ENCODE data around the gene DNAJC15. TPM values are rescaled to one million over a fixed set of nuclear protein-coding genes. Genes with fewer than 3 reads are reported as not detected.

The DNAJC15 gene
- total and polyA plus RNA-seq, 2 donors (not counting 3 experiments of a cell fraction or from before 2014, with no cell fraction given): 21.8 to 40.8 TPM

DNA sequence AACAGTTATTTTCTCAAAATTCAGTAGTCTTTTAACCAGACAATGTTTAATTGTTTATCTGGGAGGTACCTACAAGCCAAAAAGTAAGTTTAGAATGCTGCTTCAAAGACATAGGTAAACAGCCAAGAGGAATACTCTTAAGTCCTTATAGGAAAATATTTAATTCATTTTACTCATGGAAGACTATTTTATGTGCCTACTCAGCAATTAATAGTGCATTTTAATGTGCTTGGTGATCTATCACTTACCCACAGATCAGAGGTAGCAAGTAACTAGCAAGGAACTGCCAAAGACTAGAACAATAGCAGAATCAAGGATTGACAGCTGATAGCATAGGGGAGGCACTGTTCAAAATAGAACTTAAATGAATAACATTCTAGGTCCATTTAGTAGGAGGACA, 60.4 kb downstream of the DNAJC15 start:
- Histone ChIP-seq H3K36me3 (ENCODE audit: control insufficient read depth in 2 of 2, extremely low read depth in 1 of 2, insufficient read depth in 2 of 2, low read length in 2 of 2) (no peaks in the 10 kb centered on the region), H3K9me1 (replicated peaks; ENCODE audit: control insufficient read depth, extremely low read depth, insufficient read depth, low read length) (no peaks in the 10 kb centered on the region), H3K4me3 (replicated peaks in 1 of 3; ENCODE audit: insufficient read depth in 1 of 3, low read depth in 1 of 3, low read length in 3 of 3) (no peak overlapping the region), H3K27ac (ENCODE audit: insufficient read depth, low read depth, low read length) (no peak overlapping the region), H3K9me3 (replicated peaks; ENCODE audit: control insufficient read depth, insufficient read depth, low read length) (no peaks in the 10 kb centered on the region), H3K79me2 (ENCODE audit: control insufficient read depth, insufficient read depth, low read length) (no peaks in the 10 kb centered on the region), H4K20me1 (replicated peaks; ENCODE audit: control insufficient read depth, extremely low read depth, insufficient read depth, low read length) (no peaks in the 10 kb centered on the region), H3K4me1 (ENCODE audit: control insufficient read depth, extremely low read depth, insufficient read depth, low read length) (peaks cover 14% of the 10 kb centered on the region), H3K4me2 (ENCODE audit: insufficient read depth, low read length) (no peak overlapping the region), H2AFZ (ENCODE audit: low read depth, low read length) (no peak overlapping the region), H3K9ac (replicated peaks; ENCODE audit: extremely low read depth, insufficient read depth, low read length) (no peak overlapping the region), H3K27me3 (ENCODE audit: control insufficient read depth in 2 of 2, insufficient read depth in 2 of 2, low read length in 2 of 2) (no peaks in the 10 kb centered on the region)
- no peak for DNase-seq (ENCODE audit: low read depth, low spot score)
- dilution Hi-C loops (cut with MboI; ENCODE audit: extremely low pct_ligation_motif_present, low sequenced_read_pairs): no loop called here
- no peak for TF ChIP-seq EZH2 (IDR thresholded peaks at IDR 0.05; ENCODE audit: borderline replicate concordance, low read depth, low read length, severe bottlenecking)
- TF ChIP-seq JUN (IDR thresholded peaks at IDR 0.05; ENCODE audit: borderline replicate concordance, insufficient read depth, insufficient read length, low read depth): no peak
- TF ChIP-seq GATA2 (IDR thresholded peaks at IDR 0.05; ENCODE audit: insufficient read depth, insufficient read length, low read depth, low read length): no peak
- TF ChIP-seq MYC (IDR thresholded peaks at IDR 0.05; ENCODE audit: low read depth, low read length): no peak
- no peak for TF ChIP-seq POLR2AphosphoS5 (IDR thresholded peaks at IDR 0.05; ENCODE audit: insufficient read depth, low read depth, low read length)
- no peak for TF ChIP-seq FOS (IDR thresholded peaks at IDR 0.05; ENCODE audit: borderline replicate concordance, insufficient read depth, low read length)
- TF ChIP-seq CTCF (IDR thresholded peaks at IDR 0.05; ENCODE audit: extremely low read depth in 1 of 2, insufficient read depth in 1 of 2, low read depth in 1 of 2, low read length in 2 of 2): no peak
- TF ChIP-seq POLR2A (IDR thresholded peaks at IDR 0.05; ENCODE audit: low read depth, low read length): no peak
- TF ChIP-seq MAX (IDR thresholded peaks at IDR 0.05; ENCODE audit: insufficient read depth, insufficient read length): no peak
- CTCF ChIA-PET: interaction anchor here (1.0 to 7.9 kb wide), 13 partner anchors 8 to 811 kb away, joined by 3 to 168 read pairs (median 5); partner anchors contain the start of gene ENOX1
- no peak for FAIRE-seq
- intact Hi-C loops (cut with micrococcal nuclease): no loop called here
- BruUV-seq (replicated peaks): no TSS peak
- POLR2A ChIA-PET: no interaction called here
